ENCODE measurements around the gene TFPI. TPM values are rescaled to one million over a fixed set of nuclear protein-coding genes. Genes with fewer than 3 reads are reported as not detected.

The TFPI gene
- total and polyA plus RNA-seq, 2 of the 8 experiments (the other 6 are each of a cell fraction or from before 2014, with no cell fraction given): 2.0 to 7.1 TPM

DNA sequence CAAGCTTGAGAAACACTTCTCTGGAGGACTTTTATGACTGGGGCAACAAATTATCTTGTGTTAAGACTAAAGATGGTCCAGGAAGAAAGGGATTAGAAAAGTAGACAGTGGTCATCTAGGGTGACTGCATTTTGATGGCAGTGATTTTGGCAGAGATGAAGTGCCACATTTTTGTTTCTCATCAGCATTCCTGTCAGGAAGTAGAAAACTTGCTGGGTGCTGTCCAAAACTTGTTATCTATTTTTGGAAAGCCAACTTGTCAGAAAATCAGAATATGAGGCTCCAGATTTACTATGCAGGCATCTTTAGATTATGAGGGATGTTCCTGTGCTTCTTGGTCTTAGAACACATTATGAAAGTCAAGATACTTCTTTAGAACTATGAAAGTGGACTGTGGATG lies 77.2 kb downstream of the TFPI start (continued):
- TF ChIP-seq EP300 (IDR thresholded peaks at IDR 0.05; ENCODE audit: borderline replicate concordance in 1 of 2, low read depth in 2 of 2, low read length in 2 of 2): no peak
- TF ChIP-seq, protein P1, sequence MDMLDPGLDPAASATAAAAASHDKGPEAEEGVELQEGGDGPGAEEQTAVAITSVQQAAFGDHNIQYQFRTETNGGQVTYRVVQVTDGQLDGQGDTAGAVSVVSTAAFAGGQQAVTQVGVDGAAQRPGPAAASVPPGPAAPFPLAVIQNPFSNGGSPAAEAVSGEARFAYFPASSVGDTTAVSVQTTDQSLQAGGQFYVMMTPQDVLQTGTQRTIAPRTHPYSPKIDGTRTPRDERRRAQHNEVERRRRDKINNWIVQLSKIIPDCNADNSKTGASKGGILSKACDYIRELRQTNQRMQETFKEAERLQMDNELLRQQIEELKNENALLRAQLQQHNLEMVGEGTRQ (IDR thresholded peaks at IDR 0.05; ENCODE audit: low read length): no peak
- no peak for TF ChIP-seq CHD2 (IDR thresholded peaks at IDR 0.05; ENCODE audit: low read length)
- TF ChIP-seq NANOG (IDR thresholded peaks at IDR 0.05; ENCODE audit: insufficient read depth, low read depth, low read length, poor library complexity, severe bottlenecking): no peak
- no peak for TF ChIP-seq GABPA (IDR thresholded peaks at IDR 0.05; ENCODE audit: borderline replicate concordance, insufficient read depth, low read length)
- no peak for TF ChIP-seq KDM4A (IDR thresholded peaks at IDR 0.05; ENCODE audit: low read depth, low read length, severe bottlenecking)
- no peak for TF ChIP-seq SIN3A (conservative IDR thresholded peaks at IDR 0.05 in 1 of 2, IDR thresholded peaks at IDR 0.05 in 1 of 2; ENCODE audit: low read depth in 1 of 2, low read length in 2 of 2)
- TF ChIP-seq YY1 (IDR thresholded peaks at IDR 0.05; ENCODE audit: low read depth, low read length): no peak
- TF ChIP-seq EGR1 (IDR thresholded peaks at IDR 0.05; ENCODE audit: borderline replicate concordance, low read depth, low read length): no peak
- no peak for TF ChIP-seq JUN (IDR thresholded peaks at IDR 0.05; ENCODE audit: low read depth, low read length)
- TF ChIP-seq MAFK (IDR thresholded peaks at IDR 0.05; ENCODE audit: low read depth, low read length): no peak
